Measurements from ENCODE around the gene ARHGAP27. TPM values are rescaled to one million over a fixed set of nuclear protein-coding genes. Genes with fewer than 3 reads are reported as not detected.

Gene ARHGAP27
- total RNA-seq, 1 donor from 2014 or later, result 73.8 TPM

- no peak for DNase-seq
- Histone ChIP-seq H3K9me3 (no peaks in the 10 kb centered on the region), H3K27ac (peak overlapping the region; percentile 79), H3K4me1 (peaks cover 64% of the 10 kb centered on the region), H3K27me3 (no peaks in the 10 kb centered on the region), H3K36me3 (no peaks in the 10 kb centered on the region), H3K4me3 (no peak overlapping the region)
- intact Hi-C loops (cut with DNase I), result no loop called here
- ATAC-seq, result peak; percentile 62
- no peak for TF ChIP-seq CTCF (IDR thresholded peaks at IDR 0.05)
Observed at GRCh38 chr17:45411348-45412105, 21.1 kb downstream of the ARHGAP27 start.

GRCh38 chr17:45410144-45411091, 22.3 kb downstream of the ARHGAP27 start:
- intact Hi-C loops (cut with DNase I), result no loop called here
- peaks cover 71% of the 10 kb centered on the region for H3K4me1 ChIP-seq
- H3K9me3 ChIP-seq, result no peaks in the 10 kb centered on the region
- peaks cover 5% of the 10 kb centered on the region for H3K36me3 ChIP-seq
- ATAC-seq (peak; percentile 40), DNase-seq (no peak)
- peak overlapping the region; percentile 79 for H3K27ac ChIP-seq
- H3K4me3 ChIP-seq, result peak overlapping the region; percentile 50
- no peak for TF ChIP-seq CTCF (IDR thresholded peaks at IDR 0.05)
- no peaks in the 10 kb centered on the region for H3K27me3 ChIP-seq

GRCh38 chr17:45409659-45410076, 23.0 kb downstream of the ARHGAP27 start:
- TF ChIP-seq CTCF (IDR thresholded peaks at IDR 0.05), result no peak
- Histone ChIP-seq H3K4me1 (peaks cover 68% of the 10 kb centered on the region), H3K27ac (peak overlapping the region; percentile 79), H3K9me3 (no peaks in the 10 kb centered on the region), H3K36me3 (peaks cover 12% of the 10 kb centered on the region), H3K4me3 (peak overlapping the region; percentile 50), H3K27me3 (no peaks in the 10 kb centered on the region)
- DNase-seq (no peak), ATAC-seq (no peak)
- intact Hi-C loops (cut with DNase I), result no loop called here

GRCh38 chr17:45408611-45409421, 23.9 kb downstream of the ARHGAP27 start:
- intact Hi-C loops (cut with DNase I), result no loop called here
- ATAC-seq, result no peak
- H3K4me1 ChIP-seq, result peaks cover 68% of the 10 kb centered on the region
- TF ChIP-seq CTCF (IDR thresholded peaks at IDR 0.05), result no peak
- no peak for DNase-seq
- peaks cover 21% of the 10 kb centered on the region for H3K36me3 ChIP-seq
- H3K9me3 ChIP-seq, result no peaks in the 10 kb centered on the region
- peak overlapping the region; percentile 79 for H3K27ac ChIP-seq
- peak overlapping the region; percentile 50 for H3K4me3 ChIP-seq
- no peaks in the 10 kb centered on the region for H3K27me3 ChIP-seq

- ATAC-seq (no peak), DNase-seq (no peak)
- no peak for TF ChIP-seq CTCF (IDR thresholded peaks at IDR 0.05)
- Histone ChIP-seq H3K27ac (peak overlapping the region; percentile 58), H3K4me3 (peak overlapping the region; percentile 6), H3K4me1 (peaks cover 44% of the 10 kb centered on the region), H3K9me3 (no peaks in the 10 kb centered on the region), H3K36me3 (peaks cover 47% of the 10 kb centered on the region), H3K27me3 (no peaks in the 10 kb centered on the region)
- intact Hi-C loops (cut with DNase I), result no loop called here
Observed at GRCh38 chr17:45406107-45406506, 26.6 kb downstream of the ARHGAP27 start.
